Kidney capillary endothelial cell (primary cell): ENCODE measurements around the gene VEGFA.

Experiments used
- DNase-seq: peaks from one replicate; pipeline ENCODE4 v3.0.0-alpha.2; 2018; ENCODE audit warnings: low spot score

Gene VEGFA

DNA sequence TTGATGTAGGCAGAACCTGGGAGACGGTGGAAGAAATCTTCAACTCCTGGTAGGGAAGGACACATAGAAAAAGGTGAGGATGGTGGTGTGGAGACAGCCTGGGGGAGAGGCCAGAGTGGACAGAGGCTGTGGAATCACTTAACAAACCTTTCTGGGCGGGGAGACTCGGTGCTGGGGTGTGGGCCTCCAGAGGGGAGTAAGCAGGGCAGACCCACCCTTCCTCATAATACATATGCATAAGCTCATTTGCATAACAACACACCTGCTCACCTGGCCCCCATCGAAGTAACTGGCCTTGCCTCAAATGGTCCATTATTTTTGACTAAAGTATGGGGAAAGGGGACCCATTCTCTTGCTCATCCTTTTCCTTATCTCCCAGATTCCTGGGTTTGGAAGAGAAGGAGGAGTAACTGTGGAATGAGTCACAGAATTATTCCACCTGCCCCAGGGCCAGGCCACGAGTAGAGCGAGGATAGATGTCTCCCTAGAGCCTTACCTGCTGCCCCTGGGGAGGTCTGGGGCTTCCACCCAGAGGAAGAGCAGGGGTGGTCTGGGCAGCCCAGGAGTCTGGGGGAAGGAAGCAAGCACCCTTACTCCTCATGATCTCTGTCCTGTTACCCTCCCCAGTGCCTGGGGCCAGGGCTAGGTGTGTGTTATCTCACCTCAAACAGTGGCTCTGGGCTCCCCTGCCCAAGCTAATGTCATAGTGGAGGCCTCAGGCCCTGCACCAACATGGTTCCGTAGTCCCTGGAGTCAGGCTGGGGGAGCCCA lies 10.7 kb upstream of the VEGFA start:
- no peak for DNase-seq

DNA sequence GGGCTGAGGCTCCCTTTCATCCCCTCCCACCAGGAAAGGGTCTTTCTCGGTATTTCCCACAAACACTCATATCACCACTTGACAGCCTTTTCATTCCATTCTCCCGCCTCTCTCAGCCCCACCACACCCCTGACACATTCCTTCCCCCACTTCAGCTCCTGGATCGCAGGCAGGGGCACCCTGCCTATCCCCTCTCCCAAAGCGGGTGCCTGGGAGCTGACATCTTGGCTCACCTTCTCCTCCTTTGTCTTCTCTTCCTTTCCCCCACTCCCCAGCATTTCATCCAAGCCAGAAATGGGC lies 10.2 kb upstream of the VEGFA start:
- DNase-seq, result no peak

- DNase-seq, result no peak
These were observed 9.5 kb upstream of the VEGFA start for GRCh38 chr6:43760210-43761168.

- DNase-seq, result no peak
These were observed 8.2 kb upstream of the VEGFA start for GRCh38 chr6:43761666-43762409.

DNA sequence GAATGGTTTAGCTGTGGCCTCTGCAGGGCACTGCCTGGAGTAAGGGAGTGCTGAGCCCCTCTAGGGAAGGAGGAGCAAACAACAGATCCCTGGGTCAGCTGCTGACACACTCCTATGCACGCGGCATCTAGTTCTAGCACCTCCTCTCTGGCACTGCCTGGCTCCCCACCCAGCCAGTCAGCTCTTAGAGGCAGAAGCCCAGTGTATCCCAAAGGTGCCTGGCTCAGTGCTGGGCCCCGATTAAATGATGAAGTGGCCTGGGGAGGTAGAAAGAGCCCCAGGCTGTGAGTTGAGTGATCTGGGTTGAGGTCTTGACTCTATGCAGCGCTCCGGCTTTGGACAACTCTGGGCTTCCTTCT lies 7.6 kb upstream of the VEGFA start:
- DNase-seq, result no peak

- DNase-seq, result no peak
These were observed 6.9 kb upstream of the VEGFA start for GRCh38 chr6:43762966-43763695.

DNA sequence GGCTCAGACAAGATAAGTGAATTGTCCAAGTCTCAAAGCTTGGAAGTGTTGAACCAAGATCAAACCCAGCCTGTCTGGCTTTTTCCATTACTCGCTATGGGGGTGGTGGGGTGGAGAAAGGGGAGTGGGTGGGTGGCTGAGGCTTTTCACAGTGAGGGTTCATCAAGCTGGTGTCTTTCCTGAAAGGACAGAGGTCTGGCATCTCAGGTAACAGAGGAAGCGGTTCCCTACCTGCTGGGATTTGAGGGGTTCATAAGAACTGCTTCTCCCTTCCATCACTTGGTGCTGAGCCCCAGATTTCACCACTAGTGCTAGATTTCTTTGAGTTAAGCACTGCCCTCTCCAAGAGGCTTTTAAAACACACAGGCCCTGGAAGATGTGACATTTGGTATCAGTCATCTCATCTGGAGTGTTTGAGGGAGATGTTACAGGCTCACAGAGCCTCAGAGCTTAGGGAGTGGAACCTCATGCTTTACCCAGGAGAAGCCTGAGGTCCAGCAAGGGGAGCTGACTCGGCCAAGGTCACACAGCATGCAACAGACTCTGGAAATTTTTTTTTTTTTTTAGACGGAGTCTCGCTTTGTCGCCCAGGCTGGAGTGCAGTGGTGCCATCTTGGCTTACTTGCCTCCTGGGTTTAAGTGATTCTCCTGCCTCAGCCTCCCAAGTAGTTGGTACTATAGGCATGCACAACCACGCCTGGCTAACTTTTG lies 6.0 kb upstream of the VEGFA start:
- DNase-seq, result no peak

- DNase-seq, result no peak
These were observed 5.2 kb upstream of the VEGFA start for GRCh38 chr6:43764772-43765171.

DNA sequence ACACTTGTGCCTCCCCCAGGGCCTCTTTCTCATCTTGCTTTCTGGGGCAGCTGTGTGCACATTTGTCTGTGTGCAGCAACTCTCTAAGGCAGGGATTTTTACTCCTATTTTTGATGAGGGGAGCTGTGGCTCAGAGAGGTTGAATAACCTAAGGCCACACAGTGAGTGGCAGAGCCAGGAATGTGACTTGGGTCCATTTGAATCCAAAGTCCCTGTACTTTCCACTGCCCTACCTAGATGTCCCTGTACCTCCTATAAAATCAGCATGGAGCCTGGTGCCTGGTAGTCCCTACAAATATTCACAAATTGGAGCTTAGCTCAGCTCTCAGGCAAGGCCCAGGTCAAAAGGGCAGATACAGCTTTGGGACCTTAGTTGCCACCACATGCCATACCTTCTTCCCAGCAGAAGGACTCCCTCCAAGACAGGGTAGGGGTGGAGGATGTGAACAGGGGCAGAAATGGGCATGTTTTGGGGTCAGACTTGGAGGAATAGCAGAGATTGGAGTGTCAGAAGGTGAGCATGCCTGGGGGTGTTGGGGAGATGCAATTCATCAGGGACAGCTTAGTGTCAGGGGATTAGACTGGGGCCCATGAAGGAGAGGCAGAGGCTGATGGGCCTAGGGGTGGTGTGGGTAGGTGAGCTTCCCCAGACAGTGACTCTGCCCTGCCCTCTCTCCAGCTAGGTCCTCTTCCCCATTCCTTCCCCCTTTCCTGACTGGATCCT lies 4.1 kb upstream of the VEGFA start:
- no peak for DNase-seq

- DNase-seq, result no peak
These were observed 3.5 kb upstream of the VEGFA start for GRCh38 chr6:43766500-43766853.

- no peak for DNase-seq
These were observed 3.0 kb upstream of the VEGFA start for GRCh38 chr6:43766964-43767461.

DNA sequence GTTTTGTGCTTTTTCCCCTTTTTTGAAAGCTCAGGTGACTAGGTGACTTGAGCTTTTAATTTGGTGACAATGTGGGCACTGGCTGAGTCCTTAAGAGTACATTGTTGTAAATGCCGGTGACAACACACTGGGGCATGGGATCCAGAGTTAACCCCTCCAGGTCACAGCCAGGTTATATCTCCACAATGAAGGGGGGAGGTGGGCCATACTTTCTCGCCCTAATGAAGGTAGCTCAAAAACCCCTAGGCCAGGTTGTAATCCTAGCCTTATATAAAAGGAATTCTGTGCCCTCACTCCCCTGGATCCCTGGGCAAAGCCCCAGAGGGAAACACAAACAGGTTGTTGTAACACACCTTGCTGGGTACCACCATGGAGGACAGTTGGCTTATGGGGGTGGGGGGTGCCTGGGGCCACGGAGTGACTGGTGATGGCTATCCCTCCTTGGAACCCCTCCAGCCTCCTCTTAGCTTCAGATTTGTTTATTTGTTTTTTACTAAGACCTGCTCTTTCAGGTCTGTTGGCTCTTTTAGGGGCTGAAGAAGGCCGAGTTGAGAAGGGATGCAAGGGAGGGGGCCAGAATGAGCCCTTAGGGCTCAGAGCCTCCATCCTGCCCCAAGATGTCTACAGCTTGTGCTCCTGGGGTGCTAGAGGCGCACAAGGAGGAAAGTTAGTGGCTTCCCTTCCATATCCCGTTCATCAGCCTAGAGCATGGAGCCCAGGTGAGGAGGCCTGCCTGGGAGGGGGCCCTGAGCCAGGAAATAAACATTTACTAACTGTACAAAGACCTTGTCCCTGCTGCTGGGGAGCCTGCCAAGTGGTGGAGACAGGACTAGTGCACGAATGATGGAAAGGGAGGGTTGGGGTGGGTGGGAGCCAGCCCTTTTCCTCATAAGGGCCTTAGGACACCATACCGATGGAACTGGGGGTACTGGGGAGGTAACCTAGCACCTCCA lies 2.2 kb upstream of the VEGFA start:
- no peak for DNase-seq

DNA sequence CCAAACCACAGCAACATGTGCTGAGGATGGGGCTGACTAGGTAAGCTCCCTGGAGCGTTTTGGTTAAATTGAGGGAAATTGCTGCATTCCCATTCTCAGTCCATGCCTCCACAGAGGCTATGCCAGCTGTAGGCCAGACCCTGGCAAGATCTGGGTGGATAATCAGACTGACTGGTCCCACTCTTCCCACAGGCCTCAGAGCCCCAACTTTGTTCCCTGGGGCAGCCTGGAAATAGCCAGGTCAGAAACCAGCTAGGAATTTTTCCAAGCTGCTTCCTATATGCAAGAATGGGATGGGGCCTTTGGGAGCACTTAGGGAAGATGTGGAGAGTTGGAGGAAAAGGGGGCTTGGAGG lies 1.5 kb upstream of the VEGFA start:
- DNase-seq, result no peak

DNA sequence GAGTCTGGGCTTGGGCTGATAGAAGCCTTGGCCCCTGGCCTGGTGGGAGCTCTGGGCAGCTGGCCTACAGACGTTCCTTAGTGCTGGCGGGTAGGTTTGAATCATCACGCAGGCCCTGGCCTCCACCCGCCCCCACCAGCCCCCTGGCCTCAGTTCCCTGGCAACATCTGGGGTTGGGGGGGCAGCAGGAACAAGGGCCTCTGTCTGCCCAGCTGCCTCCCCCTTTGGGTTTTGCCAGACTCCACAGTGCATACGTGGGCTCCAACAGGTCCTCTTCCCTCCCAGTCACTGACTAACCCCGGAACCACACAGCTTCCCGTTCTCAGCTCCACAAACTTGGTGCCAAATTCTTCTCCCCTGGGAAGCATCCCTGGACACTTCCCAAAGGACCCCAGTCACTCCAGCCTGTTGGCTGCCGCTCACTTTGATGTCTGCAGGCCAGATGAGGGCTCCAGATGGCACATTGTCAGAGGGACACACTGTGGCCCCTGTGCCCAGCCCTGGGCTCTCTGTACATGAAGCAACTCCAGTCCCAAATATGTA lies 957 bp upstream of the VEGFA start:
- no peak for DNase-seq

- peak; percentile 24 for DNase-seq
These were observed 580 bp downstream of the VEGFA start for GRCh38 chr6:43770372-43771209.

- peak; percentile 10 for DNase-seq
These were observed 1.3 kb downstream of the VEGFA start for GRCh38 chr6:43771210-43771857.

DNA sequence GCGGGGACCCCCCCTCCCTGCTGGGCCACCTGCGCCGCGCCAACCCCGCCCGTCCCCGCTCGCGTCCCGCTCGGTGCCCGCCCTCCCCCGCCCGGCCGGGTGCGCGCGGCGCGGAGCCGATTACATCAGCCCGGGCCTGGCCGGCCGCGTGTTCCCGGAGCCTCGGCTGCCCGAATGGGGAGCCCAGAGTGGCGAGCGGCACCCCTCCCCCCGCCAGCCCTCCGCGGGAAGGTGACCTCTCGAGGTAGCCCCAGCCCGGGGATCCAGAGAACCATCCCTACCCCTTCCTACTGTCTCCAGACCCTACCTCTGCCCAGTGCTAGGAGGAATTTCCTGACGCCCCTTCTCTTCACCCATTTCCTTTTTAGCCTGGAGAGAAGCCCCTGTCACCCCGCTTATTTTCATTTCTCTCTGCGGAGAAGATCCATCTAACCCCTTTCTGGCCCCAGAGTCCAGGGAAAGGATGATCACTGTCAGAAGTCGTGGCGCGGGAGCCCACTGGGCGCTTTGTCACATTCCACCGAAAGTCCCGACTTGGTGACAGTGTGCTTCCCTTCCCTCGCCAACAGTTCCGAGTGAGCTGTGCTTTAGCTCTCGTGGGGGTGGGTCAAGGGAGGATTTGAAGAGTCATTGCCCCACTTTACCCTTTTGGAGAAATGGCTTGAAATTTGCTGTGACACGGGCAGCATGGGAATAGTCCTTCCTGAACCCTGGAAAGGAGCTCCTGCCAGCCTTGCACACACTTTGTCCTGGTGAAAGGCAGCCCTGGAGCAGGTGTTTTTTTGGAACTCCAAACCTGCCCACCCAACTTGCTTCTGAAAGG lies 2.1 kb downstream of the VEGFA start:
- no peak for DNase-seq
